ENCODE data around the gene STXBP5.
"Not testable (repeated sequence)": the region's sequence is repeated elsewhere in the genome, so short reads cannot be mapped to it uniquely, and the experiment has no call there.

STXBP5 gene

GRCh38 chr6:147234685-147235084 lies 30.5 kb downstream of the STXBP5 start:
- no peaks in the 10 kb centered on the region for H3K27me3 ChIP-seq (ENCODE audit: control insufficient read depth in 1 of 2, insufficient read depth in 2 of 2, low read length in 2 of 2)
- no peaks in the 10 kb centered on the region for H3K4me1 ChIP-seq (ENCODE audit: control insufficient read depth in 1 of 2, insufficient read depth in 2 of 2, low read length in 2 of 2)
- no peak overlapping the region for H3K27ac ChIP-seq (ENCODE audit: low read depth, low read length)
- peaks cover 4 to 11% of the 10 kb centered on the region in 2 donors for H3K36me3 ChIP-seq (ENCODE audit: control insufficient read depth in 1 of 2, insufficient read depth in 2 of 2, low read length in 2 of 2)
- H3K9ac ChIP-seq (ENCODE audit: low read depth in 1 of 2, low read length in 2 of 2) = no peak overlapping the region
- H3K9me3 ChIP-seq (ENCODE audit: control insufficient read depth in 1 of 2, low read length in 2 of 2) = no peaks in the 10 kb centered on the region
- H3K4me3 ChIP-seq (ENCODE audit: low read depth in 1 of 2, low read length in 2 of 2) = no peak overlapping the region

- Histone ChIP-seq H3K4me1 (ENCODE audit: control insufficient read depth in 1 of 2, insufficient read depth in 2 of 2, low read length in 2 of 2) (no peaks in the 10 kb centered on the region), H3K9ac (ENCODE audit: low read depth in 1 of 2, low read length in 2 of 2) (no peak overlapping the region), H3K27ac (ENCODE audit: low read depth, low read length) (no peak overlapping the region), H3K4me3 (ENCODE audit: low read depth in 1 of 2, low read length in 2 of 2) (no peak overlapping the region), H3K27me3 (ENCODE audit: control insufficient read depth in 1 of 2, insufficient read depth in 2 of 2, low read length in 2 of 2) (no peaks in the 10 kb centered on the region), H3K9me3 (ENCODE audit: control insufficient read depth in 1 of 2, low read length in 2 of 2) (no peaks in the 10 kb centered on the region), H3K36me3 (ENCODE audit: control insufficient read depth in 1 of 2, insufficient read depth in 2 of 2, low read length in 2 of 2) (peaks cover 17% of the 10 kb centered on the region in 2 donors)
These were observed 33.9 kb downstream of the STXBP5 start for GRCh38 chr6:147238164-147238563.

- Histone ChIP-seq H3K4me3 (ENCODE audit: low read depth in 1 of 2, low read length in 2 of 2) (no peak overlapping the region), H3K4me1 (ENCODE audit: control insufficient read depth in 1 of 2, insufficient read depth in 2 of 2, low read length in 2 of 2) (no peaks in the 10 kb centered on the region), H3K27me3 (ENCODE audit: control insufficient read depth in 1 of 2, insufficient read depth in 2 of 2, low read length in 2 of 2) (no peaks in the 10 kb centered on the region), H3K27ac (ENCODE audit: low read depth, low read length) (no peak overlapping the region), H3K9me3 (ENCODE audit: control insufficient read depth in 1 of 2, low read length in 2 of 2) (no peaks in the 10 kb centered on the region), H3K36me3 (ENCODE audit: control insufficient read depth in 1 of 2, insufficient read depth in 2 of 2, low read length in 2 of 2) (peaks cover 17% of the 10 kb centered on the region in 2 donors), H3K9ac (ENCODE audit: low read depth in 1 of 2, low read length in 2 of 2) (no peak overlapping the region)
These were observed 34.7 kb downstream of the STXBP5 start for GRCh38 chr6:147238906-147239305.

- Histone ChIP-seq H3K9ac (ENCODE audit: low read depth in 1 of 2, low read length in 2 of 2) (no peak overlapping the region), H3K27me3 (ENCODE audit: control insufficient read depth in 1 of 2, insufficient read depth in 2 of 2, low read length in 2 of 2) (no peaks in the 10 kb centered on the region), H3K27ac (ENCODE audit: low read depth, low read length) (no peak overlapping the region), H3K9me3 (ENCODE audit: control insufficient read depth in 1 of 2, low read length in 2 of 2) (no peaks in the 10 kb centered on the region), H3K36me3 (ENCODE audit: control insufficient read depth in 1 of 2, insufficient read depth in 2 of 2, low read length in 2 of 2) (peaks cover 20 to 25% of the 10 kb centered on the region in 2 donors), H3K4me1 (ENCODE audit: control insufficient read depth in 1 of 2, insufficient read depth in 2 of 2, low read length in 2 of 2) (peaks cover 0 to 13% of the 10 kb centered on the region in 2 donors), H3K4me3 (ENCODE audit: low read depth in 1 of 2, low read length in 2 of 2) (no peak overlapping the region)
These were observed 40.6 kb downstream of the STXBP5 start for GRCh38 chr6:147244832-147245231.

- no peaks in the 10 kb centered on the region for H3K27me3 ChIP-seq (ENCODE audit: control insufficient read depth in 1 of 2, insufficient read depth in 2 of 2, low read length in 2 of 2)
- no peak overlapping the region for H3K27ac ChIP-seq (ENCODE audit: low read depth, low read length)
- H3K9me3 ChIP-seq (ENCODE audit: control insufficient read depth in 1 of 2, low read length in 2 of 2) = no peaks in the 10 kb centered on the region
- no peak overlapping the region for H3K4me3 ChIP-seq (ENCODE audit: low read depth in 1 of 2, low read length in 2 of 2)
- peaks cover 19 to 22% of the 10 kb centered on the region in 2 donors for H3K36me3 ChIP-seq (ENCODE audit: control insufficient read depth in 1 of 2, insufficient read depth in 2 of 2, low read length in 2 of 2)
- no peak overlapping the region for H3K9ac ChIP-seq (ENCODE audit: low read depth in 1 of 2, low read length in 2 of 2)
- peaks cover 0 to 13% of the 10 kb centered on the region in 2 donors for H3K4me1 ChIP-seq (ENCODE audit: control insufficient read depth in 1 of 2, insufficient read depth in 2 of 2, low read length in 2 of 2)
These were observed 41.5 kb downstream of the STXBP5 start for GRCh38 chr6:147245693-147246092.

DNA sequence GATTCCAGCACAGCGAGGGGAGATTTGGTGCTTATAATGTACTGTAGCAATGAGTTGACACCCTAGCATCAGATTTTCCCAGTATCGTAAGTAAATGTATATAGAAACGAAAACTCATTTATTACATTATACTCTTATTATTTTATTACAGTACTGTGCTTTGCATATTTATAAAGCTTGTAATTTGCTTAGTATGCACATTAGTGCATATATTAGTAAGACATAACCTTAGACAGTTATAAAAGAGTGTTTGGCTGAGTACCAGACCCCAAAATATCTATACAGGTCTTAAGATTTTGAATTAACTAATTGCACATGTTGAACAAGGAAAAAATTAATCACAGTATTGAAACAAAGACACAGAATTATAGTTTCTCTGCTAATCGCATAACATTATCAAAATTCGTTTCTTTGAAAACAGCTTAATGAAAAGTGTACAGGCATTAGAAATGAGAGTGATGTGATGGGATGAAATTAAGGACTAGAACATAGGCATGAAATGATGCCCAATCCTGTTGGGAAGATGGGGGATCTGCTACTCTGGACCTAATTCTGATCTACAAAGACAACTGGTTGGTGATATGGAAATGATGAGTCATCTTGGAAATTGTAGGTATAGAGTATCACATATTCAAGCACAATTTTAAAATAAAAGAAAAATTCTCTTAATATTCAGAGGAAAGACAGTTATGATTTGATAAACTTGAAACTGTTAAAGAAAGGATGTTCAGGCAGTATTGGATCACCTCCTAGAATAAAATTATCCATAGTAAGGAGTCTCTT lies 42.8 kb downstream of the STXBP5 start:
- Histone ChIP-seq H3K27me3 (ENCODE audit: control insufficient read depth in 1 of 2, insufficient read depth in 2 of 2, low read length in 2 of 2) (no peaks in the 10 kb centered on the region), H3K9me3 (ENCODE audit: control insufficient read depth in 1 of 2, low read length in 2 of 2) (no peaks in the 10 kb centered on the region), H3K27ac (ENCODE audit: low read depth, low read length) (no peak overlapping the region), H3K36me3 (ENCODE audit: control insufficient read depth in 1 of 2, insufficient read depth in 2 of 2, low read length in 2 of 2) (peaks cover 21 to 22% of the 10 kb centered on the region in 2 donors), H3K9ac (ENCODE audit: low read depth in 1 of 2, low read length in 2 of 2) (no peak overlapping the region), H3K4me1 (ENCODE audit: control insufficient read depth in 1 of 2, insufficient read depth in 2 of 2, low read length in 2 of 2) (peaks cover 0 to 13% of the 10 kb centered on the region in 2 donors), H3K4me3 (ENCODE audit: low read depth in 1 of 2, low read length in 2 of 2) (no peak overlapping the region)

DNA sequence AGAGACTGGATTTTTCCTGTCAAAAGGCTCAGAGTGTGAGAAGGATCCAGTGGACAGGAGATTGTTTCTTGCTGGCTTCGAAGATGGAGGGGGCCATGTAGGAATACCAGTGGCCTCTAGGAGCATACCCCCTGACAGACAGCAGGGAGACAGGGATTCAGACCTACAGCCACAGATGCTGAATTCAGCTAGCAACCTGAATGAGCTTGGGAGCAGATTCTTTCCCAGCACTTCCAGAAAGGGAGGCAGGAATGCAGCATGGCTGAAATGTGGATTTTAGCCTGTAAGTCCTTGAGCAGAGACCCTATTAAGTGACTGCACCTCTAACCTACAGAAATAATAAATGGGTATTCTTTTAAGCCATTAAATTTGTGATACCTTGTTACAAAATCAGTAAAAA lies 44.6 kb downstream of the STXBP5 start:
- peaks cover 0 to 13% of the 10 kb centered on the region in 2 donors for H3K4me1 ChIP-seq (ENCODE audit: control insufficient read depth in 1 of 2, insufficient read depth in 2 of 2, low read length in 2 of 2)
- H3K9ac ChIP-seq (ENCODE audit: low read depth in 1 of 2, low read length in 2 of 2) = no peak overlapping the region
- no peak overlapping the region for H3K27ac ChIP-seq (ENCODE audit: low read depth, low read length)
- H3K27me3 ChIP-seq (ENCODE audit: control insufficient read depth in 1 of 2, insufficient read depth in 2 of 2, low read length in 2 of 2) = no peaks in the 10 kb centered on the region
- no peaks in the 10 kb centered on the region for H3K9me3 ChIP-seq (ENCODE audit: control insufficient read depth in 1 of 2, low read length in 2 of 2)
- H3K4me3 ChIP-seq (ENCODE audit: low read depth in 1 of 2, low read length in 2 of 2) = no peak overlapping the region
- H3K36me3 ChIP-seq (ENCODE audit: control insufficient read depth in 1 of 2, insufficient read depth in 2 of 2, low read length in 2 of 2) = peaks cover 22 to 24% of the 10 kb centered on the region in 2 donors

- Histone ChIP-seq H3K4me3 (ENCODE audit: low read depth in 1 of 2, low read length in 2 of 2) (no peak overlapping the region), H3K27ac (ENCODE audit: low read depth, low read length) (no peak overlapping the region), H3K27me3 (ENCODE audit: control insufficient read depth in 1 of 2, insufficient read depth in 2 of 2, low read length in 2 of 2) (no peaks in the 10 kb centered on the region), H3K4me1 (ENCODE audit: control insufficient read depth in 1 of 2, insufficient read depth in 2 of 2, low read length in 2 of 2) (peaks cover 0 to under 1% of the 10 kb centered on the region in 2 donors), H3K36me3 (ENCODE audit: control insufficient read depth in 1 of 2, insufficient read depth in 2 of 2, low read length in 2 of 2) (peaks cover 17 to 24% of the 10 kb centered on the region in 2 donors), H3K9ac (ENCODE audit: low read depth in 1 of 2, low read length in 2 of 2) (no peak overlapping the region), H3K9me3 (ENCODE audit: control insufficient read depth in 1 of 2, low read length in 2 of 2) (no peaks in the 10 kb centered on the region)
These were observed 46.9 kb downstream of the STXBP5 start for GRCh38 chr6:147251072-147251471.

DNA sequence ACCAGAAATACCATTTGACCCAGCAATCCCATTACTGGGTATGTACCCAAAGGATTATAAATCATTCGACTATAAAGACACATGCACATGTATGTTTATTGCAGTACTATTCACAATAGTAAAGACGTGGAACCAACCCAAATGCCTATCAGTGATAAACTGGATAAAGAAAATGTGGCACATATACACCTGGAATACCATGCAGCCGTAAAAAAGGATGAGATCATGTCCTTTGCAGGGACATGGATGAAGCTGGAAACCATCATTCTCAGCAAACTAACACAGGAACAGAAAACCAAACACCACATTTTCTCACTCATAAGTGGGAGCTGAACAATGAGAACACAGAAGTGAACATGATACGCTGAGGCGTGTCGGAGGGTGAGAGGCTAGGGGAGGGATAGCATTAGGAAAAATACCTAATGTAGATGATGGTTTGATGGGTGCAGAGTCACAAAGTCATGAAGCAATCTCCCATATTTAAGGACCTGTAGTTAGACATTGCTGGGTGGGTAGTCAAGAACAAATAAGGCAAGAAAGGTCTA lies 50.8 kb downstream of the STXBP5 start:
- not testable (repeated sequence) for H3K27me3 ChIP-seq (ENCODE audit: control insufficient read depth in 1 of 2, insufficient read depth in 2 of 2, low read length in 2 of 2); H3K4me3 ChIP-seq (ENCODE audit: low read depth in 1 of 2, low read length in 2 of 2); H3K4me1 ChIP-seq (ENCODE audit: control insufficient read depth in 1 of 2, insufficient read depth in 2 of 2, low read length in 2 of 2); H3K9me3 ChIP-seq (ENCODE audit: control insufficient read depth in 1 of 2, low read length in 2 of 2); H3K9ac ChIP-seq (ENCODE audit: low read depth in 1 of 2, low read length in 2 of 2); H3K27ac ChIP-seq (ENCODE audit: low read depth, low read length)
- peaks cover 7 to 16% of the 10 kb centered on the region in 2 donors for H3K36me3 ChIP-seq (ENCODE audit: control insufficient read depth in 1 of 2, insufficient read depth in 2 of 2, low read length in 2 of 2)

DNA sequence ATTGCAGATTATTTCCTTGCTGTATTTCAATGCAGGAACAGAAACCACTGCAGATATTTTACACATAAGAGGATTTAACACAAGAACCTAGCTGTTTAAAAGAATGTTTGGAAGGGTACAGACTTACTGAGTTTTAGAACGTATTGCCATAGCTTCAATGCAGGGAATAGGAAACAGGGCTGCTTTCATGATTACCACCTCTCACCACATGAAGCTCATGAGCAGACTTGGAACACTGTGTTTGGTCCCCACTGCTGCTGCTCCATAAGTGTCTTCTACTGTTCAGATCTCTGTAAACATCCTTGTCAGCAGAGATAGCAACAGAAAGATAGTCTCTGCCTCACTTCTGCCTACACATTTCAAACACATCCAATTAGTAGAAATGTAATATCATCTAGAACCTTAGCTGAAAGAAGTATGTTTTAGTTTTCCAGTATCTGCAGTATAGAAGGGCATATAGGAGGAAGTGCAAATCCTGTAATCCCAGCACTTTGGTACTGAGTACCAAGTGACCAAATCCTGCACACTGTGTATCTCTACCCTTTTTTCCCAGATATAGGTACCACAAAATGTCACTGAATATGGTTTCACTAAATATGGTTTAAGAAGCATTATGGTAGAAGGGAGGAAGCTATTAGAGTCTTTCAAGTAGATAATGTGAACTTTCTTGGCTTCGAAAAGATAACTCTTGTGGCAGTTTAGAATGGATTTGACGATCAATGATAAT lies 51.9 kb downstream of the STXBP5 start:
- Histone ChIP-seq H3K27me3 (ENCODE audit: control insufficient read depth in 1 of 2, insufficient read depth in 2 of 2, low read length in 2 of 2) (no peaks in the 10 kb centered on the region), H3K9ac (ENCODE audit: low read depth in 1 of 2, low read length in 2 of 2) (no peak overlapping the region)

More for the DNA sequence above, 51.9 kb downstream of the STXBP5 start:
- H3K27ac ChIP-seq (ENCODE audit: low read depth, low read length) = no peak overlapping the region
- H3K36me3 ChIP-seq (ENCODE audit: control insufficient read depth in 1 of 2, insufficient read depth in 2 of 2, low read length in 2 of 2) = peaks cover 4 to 11% of the 10 kb centered on the region in 2 donors
- no peaks in the 10 kb centered on the region for H3K9me3 ChIP-seq (ENCODE audit: control insufficient read depth in 1 of 2, low read length in 2 of 2)
- no peaks in the 10 kb centered on the region for H3K4me1 ChIP-seq (ENCODE audit: control insufficient read depth in 1 of 2, insufficient read depth in 2 of 2, low read length in 2 of 2)
- no peak overlapping the region for H3K4me3 ChIP-seq (ENCODE audit: low read depth in 1 of 2, low read length in 2 of 2)

Data from duodenal mucosa (tissue), 2 donors.